C4-2B (cell line): ENCODE measurements around the gene IFFO2.

Experiments
- ZFX ChIP-seq: fragments of 450-650 bp; IDR thresholded peaks from 2 replicates; pipeline ENCODE4 v1.6.1; 2017
- TF ChIP-seq, protein P1 (sequence below): fragments of 450-650 bp; conservative IDR thresholded peaks from 2 replicates; pipeline ENCODE4 v1.5.1; 2017; ENCODE audit warnings: mild to moderate bottlenecking

DNA sequence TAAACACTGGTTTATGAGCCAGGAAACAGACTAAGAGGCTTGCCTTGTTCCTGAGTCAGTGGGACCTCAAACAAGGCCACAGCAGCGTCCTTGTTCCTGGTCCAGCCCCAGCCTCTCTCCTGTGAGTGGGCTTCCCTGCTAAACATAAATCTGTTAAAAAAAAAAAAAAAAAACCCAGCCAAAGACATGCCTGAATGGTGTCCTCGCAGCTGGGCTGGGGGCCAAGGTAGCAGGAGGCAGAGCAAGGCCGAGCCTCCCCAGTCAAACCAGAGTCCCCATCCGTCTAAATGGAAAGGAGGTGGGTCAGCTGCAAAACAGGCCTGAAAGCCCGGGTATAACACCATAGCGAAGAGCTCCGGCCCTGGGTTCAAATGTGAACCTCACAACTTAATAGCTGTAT lies 18.1 kb upstream of the IFFO2 start:
- TF ChIP-seq, protein P1, sequence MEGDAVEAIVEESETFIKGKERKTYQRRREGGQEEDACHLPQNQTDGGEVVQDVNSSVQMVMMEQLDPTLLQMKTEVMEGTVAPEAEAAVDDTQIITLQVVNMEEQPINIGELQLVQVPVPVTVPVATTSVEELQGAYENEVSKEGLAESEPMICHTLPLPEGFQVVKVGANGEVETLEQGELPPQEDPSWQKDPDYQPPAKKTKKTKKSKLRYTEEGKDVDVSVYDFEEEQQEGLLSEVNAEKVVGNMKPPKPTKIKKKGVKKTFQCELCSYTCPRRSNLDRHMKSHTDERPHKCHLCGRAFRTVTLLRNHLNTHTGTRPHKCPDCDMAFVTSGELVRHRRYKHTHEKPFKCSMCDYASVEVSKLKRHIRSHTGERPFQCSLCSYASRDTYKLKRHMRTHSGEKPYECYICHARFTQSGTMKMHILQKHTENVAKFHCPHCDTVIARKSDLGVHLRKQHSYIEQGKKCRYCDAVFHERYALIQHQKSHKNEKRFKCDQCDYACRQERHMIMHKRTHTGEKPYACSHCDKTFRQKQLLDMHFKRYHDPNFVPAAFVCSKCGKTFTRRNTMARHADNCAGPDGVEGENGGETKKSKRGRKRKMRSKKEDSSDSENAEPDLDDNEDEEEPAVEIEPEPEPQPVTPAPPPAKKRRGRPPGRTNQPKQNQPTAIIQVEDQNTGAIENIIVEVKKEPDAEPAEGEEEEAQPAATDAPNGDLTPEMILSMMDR: no peak
- no peak for TF ChIP-seq ZFX
